Activated naive CD4-positive, alpha-beta T cell (primary cell): ENCODE measurements around the gene GIGYF2.
"Not testable (repeated sequence)": the region's sequence is repeated elsewhere in the genome, so short reads cannot be mapped to it uniquely, and the experiment has no call there.

Experiments
- DNase-seq, 4 experiments: peaks; one replicate each; lab custom pipeline; 2025; lab: John Stamatoyannopoulos, UW

The GIGYF2 gene

GRCh38 chr2:232697059-232697806 lies at the start of gene GIGYF2:
Gene GIGYF2, plus strand, starts transcription at chr2:232697331. Its CDS starts 37,867 bp downstream, at chr2:232735198.
- peak; percentile 73 to 87 (median 82) for DNase-seq

GRCh38 chr2:232649033-232649432 lies 48.1 kb upstream of the GIGYF2 start:
- no peak for DNase-seq

GRCh38 chr2:232652505-232652851 lies 44.7 kb upstream of the GIGYF2 start:
- DNase-seq, result no peak

GRCh38 chr2:232653441-232653840 lies 43.7 kb upstream of the GIGYF2 start:
- DNase-seq, result no peak

GRCh38 chr2:232655392-232655791 lies 41.7 kb upstream of the GIGYF2 start:
- no peak for DNase-seq

GRCh38 chr2:232658217-232658785 lies 38.8 kb upstream of the GIGYF2 start:
- no peak for DNase-seq

GRCh38 chr2:232659359-232659758 lies 37.8 kb upstream of the GIGYF2 start:
- no peak for DNase-seq

- DNase-seq, result no peak
Measured at GRCh38 chr2:232662486-232663260, 34.5 kb upstream of the GIGYF2 start.

GRCh38 chr2:232666051-232666805 lies 30.9 kb upstream of the GIGYF2 start:
- DNase-seq, result no peak

GRCh38 chr2:232667989-232668583 lies 29.0 kb upstream of the GIGYF2 start:
- no peak for DNase-seq

GRCh38 chr2:232668805-232669444 lies 28.2 kb upstream of the GIGYF2 start:
- no peak for DNase-seq

- DNase-seq, result no peak
Measured at GRCh38 chr2:232672588-232672987, 24.5 kb upstream of the GIGYF2 start.

GRCh38 chr2:232674491-232674890 lies 22.6 kb upstream of the GIGYF2 start:
- DNase-seq, result no peak

GRCh38 chr2:232675381-232675780 lies 21.8 kb upstream of the GIGYF2 start:
- DNase-seq, result no peak

GRCh38 chr2:232680006-232680405 lies 17.1 kb upstream of the GIGYF2 start:
- no peak for DNase-seq

GRCh38 chr2:232681527-232681926 lies 15.6 kb upstream of the GIGYF2 start:
- DNase-seq, result no peak

GRCh38 chr2:232683368-232683767 lies 13.8 kb upstream of the GIGYF2 start:
- no peak for DNase-seq

GRCh38 chr2:232685391-232685790 lies 11.7 kb upstream of the GIGYF2 start:
- DNase-seq, result not testable (repeated sequence)

- DNase-seq, result no peak
Measured at GRCh38 chr2:232687382-232688160, 9.6 kb upstream of the GIGYF2 start.

- no peak for DNase-seq
Measured at GRCh38 chr2:232688201-232688600, 8.9 kb upstream of the GIGYF2 start.
